MG63 (cell line): ENCODE data around the gene SPIRE1. TPM values are rescaled to one million over a fixed set of nuclear protein-coding genes. Genes with fewer than 3 reads are reported as not detected.
"Not testable (repeated sequence)": the region's sequence is repeated elsewhere in the genome, so short reads cannot be mapped to it uniquely, and the experiment has no call there.

Experiments used
- DNase-seq: peaks from one replicate; pipeline ENCODE4 v3.0.0-alpha.2; 2020
- H3K27me3 ChIP-seq: fragments of 250-450 bp; sonication (Bioruptor Pico); 2 replicates; pipeline ENCODE4 v1.5.1; 2020; ENCODE audit warnings: mild to moderate bottlenecking, moderate library complexity
- H3K36me3 ChIP-seq: fragments of 250-450 bp; sonication (Bioruptor Pico); 2 replicates; pipeline ENCODE4 v1.5.1; 2020; ENCODE audit warnings: mild to moderate bottlenecking, moderate library complexity
- H3K4me3 ChIP-seq: fragments of 250-450 bp; sonication (Bioruptor Pico); 2 replicates; pipeline ENCODE4 v1.5.1; 2020; ENCODE audit warnings: mild to moderate bottlenecking, moderate library complexity
- H3K9me3 ChIP-seq: fragments of 250-450 bp; sonication (Bioruptor Pico); 2 replicates; pipeline ENCODE4 v1.5.1; 2020; ENCODE audit warnings: mild to moderate bottlenecking, moderate library complexity
- total RNA-seq: library from RNA; depleted of rRNA; stranded (reverse); fragments of >200 nt; shearing (Covaris generic); gene quantifications from 2 replicates; pipeline ENCODE4 v1.2.3, GENCODE V29; 2014; ENCODE audit warnings: low replicate concordance

SPIRE1 gene
- total RNA-seq, 1 experiment from 2014 or later: 19.9 TPM

- H3K4me3 ChIP-seq: peak overlapping the region; percentile 60
- no peaks in the 10 kb centered on the region for H3K36me3 ChIP-seq
- peak; percentile 57 for DNase-seq
- H3K9me3 ChIP-seq: no peaks in the 10 kb centered on the region
- H3K27me3 ChIP-seq: no peaks in the 10 kb centered on the region
These were observed 796 bp downstream of the SPIRE1 start for GRCh38 chr18:12656938-12657683.

- Histone ChIP-seq H3K36me3 (no peaks in the 10 kb centered on the region), H3K4me3 (peak overlapping the region; percentile 60), H3K27me3 (no peaks in the 10 kb centered on the region), H3K9me3 (no peaks in the 10 kb centered on the region)
- no peak for DNase-seq
These were observed 1.3 kb downstream of the SPIRE1 start for GRCh38 chr18:12656605-12656937.

GRCh38 chr18:12654971-12655370 is 2.9 kb downstream of the SPIRE1 start:
- no peak for DNase-seq
- no peaks in the 10 kb centered on the region for H3K9me3 ChIP-seq
- H3K36me3 ChIP-seq: no peaks in the 10 kb centered on the region
- no peaks in the 10 kb centered on the region for H3K27me3 ChIP-seq
- H3K4me3 ChIP-seq: peak overlapping the region; percentile 60

GRCh38 chr18:12652861-12653401 is 5.0 kb downstream of the SPIRE1 start:
- Histone ChIP-seq H3K36me3 (no peaks in the 10 kb centered on the region; the same call in 1 of the 2 replicates), H3K27me3 (no peaks in the 10 kb centered on the region), H3K4me3 (no peak overlapping the region), H3K9me3 (no peaks in the 10 kb centered on the region)
- DNase-seq: peak; percentile 24

GRCh38 chr18:12651651-12652050 is 6.3 kb downstream of the SPIRE1 start:
- H3K36me3 ChIP-seq: peaks cover 3% of the 10 kb centered on the region; the same call in 1 of the 2 replicates
- no peak overlapping the region for H3K4me3 ChIP-seq
- H3K27me3 ChIP-seq: no peaks in the 10 kb centered on the region
- DNase-seq: no peak
- H3K9me3 ChIP-seq: no peaks in the 10 kb centered on the region

GRCh38 chr18:12647773-12648172 is 10.1 kb downstream of the SPIRE1 start:
- no peak overlapping the region for H3K4me3 ChIP-seq
- peaks cover 3% of the 10 kb centered on the region for H3K36me3 ChIP-seq
- no peak for DNase-seq
- no peaks in the 10 kb centered on the region for H3K27me3 ChIP-seq
- no peaks in the 10 kb centered on the region for H3K9me3 ChIP-seq

GRCh38 chr18:12645751-12646203 is 12.1 kb downstream of the SPIRE1 start:
- Histone ChIP-seq H3K36me3 (peaks cover 3% of the 10 kb centered on the region), H3K27me3 (no peaks in the 10 kb centered on the region), H3K9me3 (no peaks in the 10 kb centered on the region), H3K4me3 (no peak overlapping the region)
- DNase-seq: no peak

- Histone ChIP-seq H3K9me3 (no peaks in the 10 kb centered on the region), H3K27me3 (no peaks in the 10 kb centered on the region), H3K36me3 (peaks cover 3% of the 10 kb centered on the region), H3K4me3 (no peak overlapping the region)
- no peak for DNase-seq
These were observed 12.7 kb downstream of the SPIRE1 start for GRCh38 chr18:12645254-12645653.

GRCh38 chr18:12643756-12644155 is 14.2 kb downstream of the SPIRE1 start:
- H3K4me3 ChIP-seq, H3K36me3 ChIP-seq, H3K27me3 ChIP-seq, H3K9me3 ChIP-seq: not testable (repeated sequence)
- peak; percentile 51 for DNase-seq

GRCh38 chr18:12640881-12641200 is 17.1 kb downstream of the SPIRE1 start:
- H3K9me3 ChIP-seq: no peaks in the 10 kb centered on the region
- no peaks in the 10 kb centered on the region for H3K27me3 ChIP-seq
- DNase-seq: no peak
- H3K36me3 ChIP-seq: peaks cover 7% of the 10 kb centered on the region
- H3K4me3 ChIP-seq: no peak overlapping the region

GRCh38 chr18:12639990-12640880 is 17.7 kb downstream of the SPIRE1 start:
- Histone ChIP-seq H3K36me3 (peaks cover 7% of the 10 kb centered on the region), H3K9me3 (no peaks in the 10 kb centered on the region), H3K27me3 (no peaks in the 10 kb centered on the region), H3K4me3 (no peak overlapping the region)
- DNase-seq: peak; percentile 70

GRCh38 chr18:12638644-12639124 is 19.2 kb downstream of the SPIRE1 start:
- Histone ChIP-seq H3K27me3 (no peaks in the 10 kb centered on the region), H3K9me3 (no peaks in the 10 kb centered on the region), H3K4me3 (no peak overlapping the region), H3K36me3 (peaks cover 11% of the 10 kb centered on the region)
- DNase-seq: no peak

GRCh38 chr18:12637901-12638643 is 19.8 kb downstream of the SPIRE1 start:
- H3K4me3 ChIP-seq: no peak overlapping the region
- DNase-seq: peak; percentile 27
- peaks cover 12% of the 10 kb centered on the region for H3K36me3 ChIP-seq

GRCh38 chr18:12637393-12637792 is 20.5 kb downstream of the SPIRE1 start:
- Histone ChIP-seq H3K9me3 (no peaks in the 10 kb centered on the region), H3K4me3 (no peak overlapping the region), H3K27me3 (no peaks in the 10 kb centered on the region), H3K36me3 (peaks cover 12% of the 10 kb centered on the region)
- DNase-seq: no peak

More at GRCh38 chr18:12637901-12638643, 19.8 kb downstream of the SPIRE1 start:
- no peaks in the 10 kb centered on the region for H3K9me3 ChIP-seq
- no peaks in the 10 kb centered on the region for H3K27me3 ChIP-seq

GRCh38 chr18:12631831-12632477 is 26.0 kb downstream of the SPIRE1 start:
- Histone ChIP-seq H3K36me3 (peaks cover 14% of the 10 kb centered on the region), H3K9me3 (no peaks in the 10 kb centered on the region), H3K4me3 (no peak overlapping the region), H3K27me3 (no peaks in the 10 kb centered on the region)
- no peak for DNase-seq

- Histone ChIP-seq H3K27me3 (no peaks in the 10 kb centered on the region), H3K4me3 (no peak overlapping the region), H3K36me3 (peaks cover 19% of the 10 kb centered on the region), H3K9me3 (no peaks in the 10 kb centered on the region)
- no peak for DNase-seq
These were observed 27.8 kb downstream of the SPIRE1 start for GRCh38 chr18:12630136-12630535.
